Keratinocyte (primary cell): ENCODE data around the gene NR3C2. TPM values are rescaled to one million over a fixed set of nuclear protein-coding genes. Genes with fewer than 3 reads are reported as not detected.

Experiments
- DNase-seq: peaks from one replicate; pipeline ENCODE4 v3.0.0-alpha.2; 2011; ENCODE audit warnings: low read depth, missing footprints, low spot score
- FAIRE-seq: peaks from 2 replicates; lab custom pipeline; 2011; peaks lifted over from hg19 to GRCh38; lab: Jason Lieb, UNC
- H2AFZ ChIP-seq: 2 replicates; pipeline ENCODE4 v1.6.0; 2012; ENCODE audit warnings: low read length, control low read depth, inconsistent platforms; ENCODE audit not compliant: control insufficient read depth
- H3K27ac ChIP-seq: 2 replicates; pipeline ENCODE4 v1.5.1; 2011; ENCODE audit warnings: low read length; ENCODE audit not compliant: control insufficient read depth, insufficient read depth
- H3K27me3 ChIP-seq: 3 replicates; pipeline ENCODE4 v1.6.0; 2011; ENCODE audit warnings: low read length; ENCODE audit not compliant: control insufficient read depth, insufficient read depth; ENCODE audit errors: extremely low read depth
- H3K36me3 ChIP-seq, 2 experiments: 2 replicates in 1 of 2; 3 replicates in 1 of 2; pipeline ENCODE4 v1.5.1; 2011; ENCODE audit warnings: low read length in 2 of 2, mild to moderate bottlenecking in 1 of 2; ENCODE audit not compliant: control insufficient read depth in 2 of 2, insufficient read depth in 2 of 2; ENCODE audit errors: extremely low read depth in 1 of 2
- H3K4me1 ChIP-seq: 3 replicates; pipeline ENCODE4 v1.5.1; 2011; ENCODE audit warnings: low read length; ENCODE audit not compliant: control insufficient read depth, insufficient read depth; ENCODE audit errors: extremely low read depth
- H3K4me2 ChIP-seq: 3 replicates; pipeline ENCODE4 v1.6.0; 2011; ENCODE audit warnings: low read depth, low read length; ENCODE audit not compliant: control insufficient read depth, insufficient read depth; ENCODE audit errors: extremely low read depth
- H3K4me3 ChIP-seq, 3 experiments: fragments of 200-600 bp in 1 of 3; sonication (generic) in 1 of 3; 2 replicates in 2 of 3; 3 replicates in 1 of 3; pipeline ENCODE4 v1.5.1; 2011 to 2016; ENCODE audit warnings: low read length in 3 of 3, mild to moderate bottlenecking in 3 of 3, control low read depth in 2 of 3, inconsistent platforms in 1 of 3, low read depth in 1 of 3, mixed read lengths in 1 of 3, mixed run types in 1 of 3, moderate library complexity in 1 of 3; ENCODE audit not compliant: control insufficient read depth in 2 of 3, insufficient read depth in 2 of 3; ENCODE audit errors: extremely low read depth in 1 of 3
- H3K79me2 ChIP-seq: 2 replicates; pipeline ENCODE4 v1.6.0; 2012; ENCODE audit warnings: low read length; ENCODE audit not compliant: control insufficient read depth, insufficient read depth
- H3K9ac ChIP-seq: 3 replicates; pipeline ENCODE4 v1.6.0; 2011; ENCODE audit warnings: low read length; ENCODE audit not compliant: control insufficient read depth, insufficient read depth; ENCODE audit errors: extremely low read depth
- H3K9me1 ChIP-seq: 3 replicates; pipeline ENCODE4 v1.6.0; 2011; ENCODE audit warnings: low read length; ENCODE audit not compliant: control insufficient read depth, insufficient read depth; ENCODE audit errors: extremely low read depth
- H3K9me3 ChIP-seq: 2 replicates; pipeline ENCODE4 v1.5.1; 2012; ENCODE audit warnings: low read depth, low read length; ENCODE audit not compliant: control insufficient read depth
- H4K20me1 ChIP-seq: 3 replicates; pipeline ENCODE4 v1.6.0; 2011; ENCODE audit warnings: low read length; ENCODE audit not compliant: control insufficient read depth, insufficient read depth; ENCODE audit errors: extremely low read depth
- EZH2 ChIP-seq: IDR thresholded peaks from one replicate; pipeline ENCODE4 v1.6.1; 2012; ENCODE audit warnings: inconsistent platforms, mild to moderate bottlenecking, low read length, moderate library complexity
- dilution Hi-C: fragments of 300-500 bp; cut with MboI; formaldehyde crosslinking; loops from one replicate; pipeline ENCODE4 v1.7.0; 2020; ENCODE audit warnings: low sequenced_read_pairs; ENCODE audit not compliant: extremely low pct_ligation_motif_present
- polyA plus RNA-seq, 5 experiments: library from polyadenylated mRNA; depleted of rRNA in 3 of 5; stranded (reverse) in 3 of 5; stranded (forward) in 1 of 5; unstranded in 1 of 5; fragments of >200 nt; gene quantifications; 1 replicate in 1 of 5; 2 replicates in 3 of 5; 3 replicates in 1 of 5; pipeline versions ENCODE4 v1.2.1 to v1.2.3, GENCODE V29; 2011 to 2012; ENCODE audit warnings: missing spikeins in 2 of 5, low read depth in 1 of 5, low replicate concordance in 1 of 5
- TF ChIP-seq, protein P1 (sequence below), 3 experiments: IDR thresholded peaks in 1 of 3; conservative IDR thresholded peaks in 1 of 3; optimal IDR thresholded peaks in 1 of 3; 2 replicates in 2 of 3; 3 replicates in 1 of 3; pipeline versions ENCODE3 to v1.5.1; 2011; ENCODE audit warnings: low read length in 3 of 3, mild to moderate bottlenecking in 3 of 3, moderate library complexity in 2 of 3, control low read depth in 1 of 3, inconsistent platforms in 1 of 3; ENCODE audit not compliant: insufficient read depth in 2 of 3; ENCODE audit errors: extremely low read depth in 1 of 3

The NR3C2 gene
- polyA plus RNA-seq, 1 donor (not counting 4 experiments of a cell fraction or from before 2014, with no cell fraction given): 1.5 TPM

DNA sequence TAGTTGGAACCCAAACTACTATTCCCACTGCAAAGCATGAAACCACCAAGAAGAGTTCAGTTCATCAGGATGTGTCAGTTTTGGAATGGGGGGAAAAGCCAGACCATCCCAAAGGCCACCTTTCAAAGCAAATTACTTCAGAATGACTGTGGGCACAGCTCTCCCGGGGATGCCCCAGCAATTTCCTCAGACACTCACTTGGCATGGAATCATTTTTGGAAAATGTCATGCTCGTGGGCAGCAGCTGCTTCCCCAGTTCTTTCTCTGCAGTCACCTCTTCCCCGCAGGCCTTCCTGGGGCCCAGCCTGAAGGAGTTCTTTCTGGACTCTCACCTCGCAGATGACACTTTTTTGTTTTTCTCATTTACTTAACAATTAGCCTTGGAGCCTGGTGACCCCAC is 350.3 kb downstream of the NR3C2 start:
- no peaks in the 10 kb centered on the region for H3K9me3 ChIP-seq
- FAIRE-seq: no peak
- no peaks in the 10 kb centered on the region for H3K4me1 ChIP-seq

DNA sequence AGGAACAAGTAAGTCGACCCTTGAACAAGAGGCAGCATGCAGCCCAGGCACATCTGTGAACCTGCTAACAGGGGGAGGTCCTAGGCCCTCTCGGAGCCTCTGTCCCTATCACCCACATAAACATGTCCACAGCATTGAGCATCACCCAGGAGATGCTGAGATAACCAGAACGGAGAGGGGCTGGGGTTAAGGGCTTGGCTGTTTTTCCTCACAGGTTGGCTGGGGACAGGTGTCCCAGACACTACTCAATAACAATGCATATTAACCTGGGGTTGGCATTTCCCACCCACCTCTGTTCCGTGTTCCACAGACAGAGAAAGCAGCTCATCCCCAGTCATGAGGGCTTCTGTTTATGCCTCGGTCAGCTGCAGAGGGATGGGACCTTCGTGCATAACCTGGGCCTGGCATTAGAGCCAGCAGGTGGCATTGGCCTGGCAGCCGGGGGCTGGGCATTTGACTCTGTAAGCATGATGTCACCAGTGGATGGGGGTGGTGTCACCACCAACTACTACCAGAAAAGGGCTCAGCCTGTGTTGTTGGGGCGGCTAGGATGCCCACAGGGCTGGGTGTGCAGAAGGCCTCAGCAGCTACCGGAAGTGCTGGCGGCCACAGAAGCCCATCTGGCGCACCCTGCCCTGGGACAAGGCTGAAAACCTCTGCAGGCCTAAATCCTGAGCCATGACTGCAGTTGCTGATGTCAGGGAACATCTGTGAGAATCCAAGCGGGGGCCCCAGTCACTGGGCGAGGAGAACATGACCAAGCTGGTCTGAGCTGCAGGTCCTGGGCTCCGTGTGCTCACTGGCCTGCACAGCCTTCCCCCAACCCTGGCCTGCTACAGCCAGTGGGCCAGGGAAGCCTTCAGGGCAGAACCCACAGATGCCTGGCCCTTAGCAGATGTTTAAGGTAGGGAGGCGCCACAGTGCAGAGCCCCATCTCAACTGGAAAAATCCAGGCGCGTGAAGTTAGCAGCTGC is 351.4 kb downstream of the NR3C2 start:
- FAIRE-seq (no peak), DNase-seq (no peak)
- TF ChIP-seq, protein P1, sequence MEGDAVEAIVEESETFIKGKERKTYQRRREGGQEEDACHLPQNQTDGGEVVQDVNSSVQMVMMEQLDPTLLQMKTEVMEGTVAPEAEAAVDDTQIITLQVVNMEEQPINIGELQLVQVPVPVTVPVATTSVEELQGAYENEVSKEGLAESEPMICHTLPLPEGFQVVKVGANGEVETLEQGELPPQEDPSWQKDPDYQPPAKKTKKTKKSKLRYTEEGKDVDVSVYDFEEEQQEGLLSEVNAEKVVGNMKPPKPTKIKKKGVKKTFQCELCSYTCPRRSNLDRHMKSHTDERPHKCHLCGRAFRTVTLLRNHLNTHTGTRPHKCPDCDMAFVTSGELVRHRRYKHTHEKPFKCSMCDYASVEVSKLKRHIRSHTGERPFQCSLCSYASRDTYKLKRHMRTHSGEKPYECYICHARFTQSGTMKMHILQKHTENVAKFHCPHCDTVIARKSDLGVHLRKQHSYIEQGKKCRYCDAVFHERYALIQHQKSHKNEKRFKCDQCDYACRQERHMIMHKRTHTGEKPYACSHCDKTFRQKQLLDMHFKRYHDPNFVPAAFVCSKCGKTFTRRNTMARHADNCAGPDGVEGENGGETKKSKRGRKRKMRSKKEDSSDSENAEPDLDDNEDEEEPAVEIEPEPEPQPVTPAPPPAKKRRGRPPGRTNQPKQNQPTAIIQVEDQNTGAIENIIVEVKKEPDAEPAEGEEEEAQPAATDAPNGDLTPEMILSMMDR (optimal IDR thresholded peaks at IDR 0.05 in 1 of 3, IDR thresholded peaks at IDR 0.05 in 1 of 3, conservative IDR thresholded peaks at IDR 0.05 in 1 of 3; ENCODE audit: extremely low read depth in 1 of 3, insufficient read depth in 2 of 3, low read length in 3 of 3): no peak
- TF ChIP-seq EZH2: no peak
- no peaks in the 10 kb centered on the region for H3K9me3 ChIP-seq
- no peaks in the 10 kb centered on the region for H4K20me1 ChIP-seq
- H3K27ac ChIP-seq: no peak overlapping the region
- no peak overlapping the region for H3K4me2 ChIP-seq
- no peaks in the 10 kb centered on the region for H3K79me2 ChIP-seq
- no peak overlapping the region for H3K4me3 ChIP-seq
- H3K27me3 ChIP-seq: no peaks in the 10 kb centered on the region
- no peaks in the 10 kb centered on the region for H3K36me3 ChIP-seq
- H2AFZ ChIP-seq: no peak overlapping the region
- H3K4me1 ChIP-seq: no peaks in the 10 kb centered on the region
- H3K9me1 ChIP-seq: no peaks in the 10 kb centered on the region
- H3K9ac ChIP-seq: no peak overlapping the region
- dilution Hi-C loops: no loop called here

More for the DNA sequence above, 350.3 kb downstream of the NR3C2 start:
- H4K20me1 ChIP-seq: no peaks in the 10 kb centered on the region
- H3K36me3 ChIP-seq: no peaks in the 10 kb centered on the region
- dilution Hi-C loops: no loop called here
- H3K4me3 ChIP-seq: no peak overlapping the region
- H3K79me2 ChIP-seq: no peaks in the 10 kb centered on the region
- TF ChIP-seq, protein P1 (optimal IDR thresholded peaks at IDR 0.05 in 1 of 3, IDR thresholded peaks at IDR 0.05 in 1 of 3, conservative IDR thresholded peaks at IDR 0.05 in 1 of 3; ENCODE audit: extremely low read depth in 1 of 3, insufficient read depth in 2 of 3, low read length in 3 of 3): no peak
- TF ChIP-seq EZH2: no peak
- H3K4me2 ChIP-seq: no peak overlapping the region
- H3K9ac ChIP-seq: no peak overlapping the region
- DNase-seq: no peak
- no peak overlapping the region for H3K27ac ChIP-seq
- no peak overlapping the region for H2AFZ ChIP-seq
- no peaks in the 10 kb centered on the region for H3K27me3 ChIP-seq
- no peaks in the 10 kb centered on the region for H3K9me1 ChIP-seq
